NCI-H1694 (cell line): Measurements from ENCODE around the gene SEC22C.

Source experiments
- DNase-seq: peaks from one replicate; lab custom pipeline; 2025; lab: John Stamatoyannopoulos, UW

The SEC22C gene

DNA sequence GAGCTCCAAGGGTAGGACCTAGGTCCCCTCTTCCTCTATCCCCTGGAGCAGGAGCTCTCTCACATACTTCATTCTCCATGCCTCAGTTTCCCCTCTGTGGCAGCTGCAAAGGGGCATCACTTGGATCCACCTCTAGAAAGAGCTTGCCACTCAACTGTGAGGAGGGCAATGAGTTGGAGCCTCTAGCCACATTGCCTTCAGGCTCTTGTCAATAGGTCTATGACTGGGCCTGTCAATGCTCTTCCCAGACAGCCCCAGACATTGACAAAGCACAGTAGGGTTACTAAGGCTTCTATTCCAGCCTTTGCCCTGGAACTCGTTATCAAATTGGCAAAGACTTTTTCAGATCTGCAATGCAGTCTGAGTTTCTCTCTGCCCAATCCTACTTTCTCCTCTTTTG is 83.7 kb downstream of the SEC22C start:
- no peak for DNase-seq
